Nucleus accumbens (tissue), 56 donors: ENCODE measurements around the gene APBA2.

Experiments
- DNase-seq, 56 donors: peaks; one replicate each; lab custom pipeline; 2025; lab: John Stamatoyannopoulos, UW

The APBA2 gene

DNA sequence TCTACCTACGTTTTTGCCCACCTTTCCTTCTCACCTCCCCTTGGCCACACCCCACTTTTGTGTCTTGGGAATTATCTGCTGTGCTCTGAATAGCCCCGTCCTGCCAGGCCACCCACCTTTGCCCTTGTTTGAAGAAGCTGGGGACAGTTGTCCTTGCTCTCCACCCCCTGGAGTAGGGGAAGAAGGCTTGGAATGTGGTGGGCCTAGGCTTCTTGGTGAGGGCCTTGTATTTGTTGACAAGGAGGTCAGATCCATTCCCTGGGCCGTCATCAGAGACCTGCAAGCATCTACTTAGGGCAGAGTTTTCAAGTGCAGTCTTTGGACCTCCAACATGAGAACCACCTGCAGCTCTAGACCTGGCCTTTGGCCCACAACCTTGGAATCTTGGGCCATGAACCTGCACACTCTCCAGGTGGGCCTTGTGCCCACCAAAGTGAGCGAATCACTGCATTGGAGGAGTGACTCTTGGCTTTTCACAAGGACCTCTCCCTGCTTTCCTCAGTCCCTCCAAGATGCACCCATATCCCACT lies 160.6 kb downstream of the APBA2 start:
- DNase-seq = no peak

DNA sequence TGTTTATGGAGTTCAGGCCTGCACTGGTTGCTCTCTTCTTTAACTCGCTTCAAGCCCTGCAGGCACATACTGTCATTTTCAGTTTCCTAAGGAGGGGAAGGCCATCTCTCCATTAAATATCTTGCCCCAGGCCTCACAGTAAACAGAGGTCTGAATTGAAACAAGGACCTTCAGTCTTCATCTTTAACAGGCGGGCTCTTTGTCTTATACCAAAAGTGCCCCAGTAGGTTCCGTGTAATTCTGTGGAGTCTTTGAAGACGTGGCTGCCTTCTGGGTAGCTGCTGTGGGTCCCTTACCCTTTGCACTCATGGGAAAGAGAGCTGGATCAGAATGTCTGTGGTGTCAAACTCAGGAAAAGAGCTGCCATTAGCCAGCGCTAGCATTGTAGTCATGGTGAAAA lies 161.2 kb downstream of the APBA2 start:
- no peak for DNase-seq

DNA sequence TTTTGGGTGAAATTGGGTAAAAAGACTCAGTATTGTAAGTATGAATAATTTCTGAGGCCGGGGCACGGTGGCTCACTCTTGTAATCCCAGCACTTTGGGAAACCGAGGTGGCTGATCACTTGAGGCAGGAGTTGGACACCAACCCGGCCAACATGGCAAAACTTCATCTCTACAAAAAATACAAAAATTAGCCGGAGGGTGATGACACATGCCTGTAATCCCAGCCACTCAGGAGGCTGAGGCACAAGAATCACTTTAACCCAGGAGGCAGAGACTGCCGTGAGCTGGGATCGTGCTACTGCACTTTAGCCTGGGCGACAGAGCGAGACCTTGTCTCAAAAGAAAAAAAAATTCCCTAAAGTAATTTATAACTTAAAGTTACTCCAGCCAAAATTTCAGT lies 162.2 kb downstream of the APBA2 start:
- no peak for DNase-seq

DNA sequence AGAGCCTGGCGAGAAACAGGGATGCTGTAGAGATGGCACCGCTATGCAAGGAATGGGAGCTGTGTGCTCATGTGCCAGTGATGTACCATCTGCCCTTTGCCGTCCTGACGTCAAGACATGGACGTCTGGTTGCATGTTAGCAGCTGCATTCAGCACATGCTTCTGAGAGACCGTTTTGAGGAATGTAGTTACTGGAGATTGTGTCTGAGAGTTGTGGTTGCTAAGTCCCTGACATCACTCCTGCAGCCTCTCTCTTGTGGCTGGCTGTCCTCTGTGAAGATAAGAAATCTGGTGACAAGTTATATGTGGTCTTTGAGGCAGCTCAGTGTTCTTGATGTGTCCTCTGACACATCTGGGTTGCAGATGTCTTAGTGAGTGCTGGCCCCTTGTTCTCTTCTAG lies 165.1 kb downstream of the APBA2 start:
- no peak for DNase-seq

DNA sequence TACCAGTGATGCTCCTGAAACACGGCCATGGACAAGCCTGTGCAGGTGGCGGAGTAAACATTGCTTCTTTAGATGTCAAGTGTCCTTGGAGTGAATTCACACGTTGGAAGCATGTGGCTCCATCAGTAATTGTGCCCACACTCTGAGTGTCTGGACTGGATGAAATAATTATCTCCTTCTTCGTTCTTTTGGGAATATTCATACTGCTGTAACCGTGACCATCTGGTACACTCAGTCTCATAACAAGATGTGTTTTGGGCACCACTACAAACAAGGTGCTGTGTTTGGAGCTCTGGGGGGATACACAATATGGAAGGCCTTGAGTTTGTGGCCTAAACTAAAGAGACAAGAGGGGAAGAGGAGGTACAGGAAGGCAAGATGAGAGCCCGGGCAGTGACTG lies 165.6 kb downstream of the APBA2 start:
- no peak for DNase-seq

DNA sequence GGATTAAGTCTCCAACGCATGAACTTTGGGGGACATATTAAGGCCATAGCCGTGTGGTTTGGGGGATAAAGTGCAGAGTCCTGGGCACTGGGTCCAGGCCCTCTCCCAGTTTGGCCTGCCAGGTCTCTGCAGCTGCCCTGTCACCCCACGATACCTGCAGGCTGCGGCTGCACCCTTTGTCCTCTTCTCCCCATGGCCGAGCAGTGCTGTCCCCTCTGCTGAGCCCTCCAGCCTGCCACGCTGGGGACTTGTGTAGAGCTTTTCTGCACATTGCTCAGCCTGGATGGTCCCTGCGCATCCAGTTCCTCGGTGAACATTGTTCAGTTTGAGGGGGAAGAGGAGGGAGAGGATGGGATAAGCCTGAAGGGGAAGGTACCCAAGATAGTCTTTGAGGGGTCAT lies 167.2 kb downstream of the APBA2 start:
- DNase-seq = no peak

DNA sequence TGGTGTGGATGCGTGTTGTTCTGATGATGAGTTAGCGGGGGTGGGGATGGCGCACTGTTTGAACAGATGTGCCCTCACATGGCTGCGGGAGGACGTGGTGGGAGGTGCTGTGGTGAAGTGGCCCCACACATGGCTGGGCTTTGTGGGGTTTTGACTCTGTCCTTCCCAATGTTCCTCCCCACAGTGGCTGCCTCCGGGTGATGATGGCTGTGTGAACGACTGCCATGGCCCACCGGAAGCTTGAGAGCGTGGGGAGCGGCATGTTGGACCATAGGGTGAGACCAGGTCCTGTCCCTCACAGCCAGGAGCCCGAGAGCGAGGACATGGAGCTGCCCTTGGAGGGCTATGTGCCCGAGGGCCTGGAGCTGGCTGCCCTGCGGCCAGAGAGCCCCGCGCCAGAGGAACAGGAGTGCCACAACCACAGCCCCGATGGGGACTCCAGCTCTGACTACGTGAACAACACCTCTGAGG lies 167.9 kb downstream of the APBA2 start:
- DNase-seq = no peak

DNA sequence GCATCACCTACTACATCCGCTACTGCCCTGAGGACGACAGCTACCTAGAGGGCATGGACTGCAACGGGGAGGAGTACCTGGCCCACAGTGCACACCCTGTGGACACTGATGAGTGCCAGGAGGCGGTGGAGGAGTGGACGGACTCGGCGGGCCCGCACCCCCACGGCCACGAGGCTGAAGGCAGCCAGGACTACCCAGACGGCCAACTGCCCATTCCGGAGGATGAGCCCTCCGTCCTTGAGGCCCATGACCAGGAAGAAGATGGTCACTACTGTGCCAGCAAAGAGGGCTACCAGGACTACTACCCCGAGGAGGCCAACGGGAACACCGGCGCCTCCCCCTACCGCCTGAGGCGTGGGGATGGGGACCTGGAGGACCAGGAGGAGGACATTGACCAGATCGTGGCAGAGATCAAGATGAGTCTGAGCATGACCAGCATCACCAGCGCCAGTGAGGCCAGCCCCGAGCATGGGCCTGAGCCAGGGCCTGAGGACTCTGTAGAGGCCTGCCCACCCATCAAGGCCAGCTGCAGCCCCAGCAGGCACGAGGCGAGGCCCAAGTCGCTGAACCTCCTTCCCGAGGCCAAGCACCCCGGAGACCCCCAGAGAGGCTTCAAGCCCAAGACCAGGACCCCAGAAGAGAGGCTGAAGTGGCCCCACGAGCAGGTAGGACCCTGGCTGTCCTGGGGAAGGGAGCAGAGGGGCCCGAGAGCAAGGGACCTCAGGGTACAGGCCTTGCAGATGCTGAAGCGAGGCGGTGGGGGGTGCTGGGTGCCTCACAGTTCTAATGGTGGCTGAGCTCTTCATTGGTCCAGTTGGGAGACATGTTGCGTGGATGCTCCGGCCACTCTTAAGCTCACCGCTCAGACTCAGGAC lies 168.6 kb downstream of the APBA2 start:
- DNase-seq = no peak

DNA sequence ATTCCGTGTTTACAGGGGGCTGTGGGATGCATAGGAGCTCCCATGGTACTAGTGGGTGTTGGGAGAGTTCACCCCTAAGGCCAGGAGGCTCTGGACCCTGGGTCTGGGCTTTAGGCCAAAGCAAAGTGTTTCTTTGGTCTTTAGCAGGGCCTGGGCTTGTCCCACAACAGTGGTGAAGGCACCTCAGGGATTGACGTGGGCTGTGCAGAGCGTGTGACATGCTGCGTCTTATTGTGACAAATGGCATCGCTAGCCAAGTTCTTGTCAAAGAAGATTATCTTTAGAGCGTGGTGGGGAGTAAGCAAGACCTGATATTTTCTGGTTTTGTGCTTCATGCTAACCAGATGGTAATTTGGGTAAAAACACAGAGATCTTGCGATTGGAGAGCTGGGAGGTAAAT lies 170.1 kb downstream of the APBA2 start:
- DNase-seq = no peak

DNA sequence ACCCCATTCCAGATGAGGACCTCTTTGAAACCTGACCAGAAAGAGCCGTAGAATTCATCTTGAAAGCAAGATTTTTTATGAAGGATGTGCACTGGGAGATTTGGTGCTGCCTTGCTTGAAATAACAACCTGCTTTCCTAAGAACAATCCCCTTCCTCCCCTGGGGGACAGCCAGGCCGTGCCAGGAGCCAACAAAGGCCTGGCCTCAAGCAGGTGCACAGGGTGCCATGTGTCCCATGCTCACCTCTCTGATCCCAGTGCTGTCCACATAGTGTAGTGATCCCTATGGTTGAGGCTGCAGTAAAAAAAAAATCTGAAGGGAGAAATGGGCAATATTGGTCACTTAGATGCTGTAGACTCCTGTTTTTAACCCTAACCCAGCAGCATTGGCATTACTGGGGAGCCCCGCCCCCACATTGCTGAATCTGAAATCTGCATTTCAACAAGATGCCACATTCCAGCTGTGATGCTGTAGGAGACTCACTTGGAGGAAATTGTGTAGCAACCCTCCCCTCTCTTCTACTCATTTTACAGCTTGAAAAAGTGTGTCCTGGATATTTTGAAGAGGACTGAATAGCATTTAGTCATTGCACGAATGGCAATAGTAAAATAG lies 171.2 kb downstream of the APBA2 start:
- no peak for DNase-seq

DNA sequence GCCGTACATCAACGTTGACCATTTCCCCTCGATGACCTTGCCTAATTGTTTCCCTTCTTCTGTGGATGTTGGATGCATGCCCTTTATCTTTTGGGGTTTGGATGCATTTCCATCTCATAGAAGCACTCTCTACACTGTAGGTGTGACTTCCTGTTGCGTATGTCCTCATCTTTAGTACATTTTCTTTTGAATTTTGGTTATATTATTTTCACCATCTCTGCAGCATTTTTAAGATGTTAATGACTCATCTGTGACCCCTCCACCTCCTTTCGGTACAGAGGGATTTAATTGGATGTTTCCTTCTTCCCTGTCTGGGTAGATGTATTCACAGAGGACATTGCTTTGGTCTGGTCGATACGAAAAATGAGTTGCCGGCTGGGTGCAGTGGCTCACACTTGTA lies 172.1 kb downstream of the APBA2 start:
- DNase-seq = no peak

DNA sequence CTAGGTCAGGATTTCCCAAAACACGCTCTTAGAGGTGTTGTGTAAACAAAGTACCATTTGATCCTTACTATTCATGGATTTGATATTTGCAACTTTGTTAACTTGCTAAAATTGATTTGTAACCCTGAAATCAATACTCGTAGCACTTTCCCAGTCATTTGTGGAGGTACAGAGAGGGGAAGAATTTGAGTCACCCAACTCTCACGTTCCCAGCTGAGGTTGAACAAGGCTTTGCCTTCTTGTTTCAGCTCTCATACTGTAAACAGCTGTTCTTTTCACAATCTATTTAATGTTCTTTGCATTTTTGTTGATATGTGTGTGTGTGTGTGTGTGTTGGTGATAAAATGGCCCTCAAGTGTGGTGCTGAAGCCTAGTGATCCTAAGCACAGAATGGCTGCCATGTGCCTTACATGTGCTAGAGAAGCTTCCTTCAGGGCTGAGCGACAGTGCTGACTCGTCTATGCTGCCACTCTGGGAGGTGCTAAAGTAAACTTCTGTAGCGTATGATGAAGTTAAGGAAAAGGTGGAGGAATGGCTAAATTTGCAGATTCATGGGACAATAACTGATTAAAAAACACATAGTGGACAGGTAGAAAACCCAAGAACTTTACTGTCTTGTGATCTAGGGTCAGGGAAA lies 173.2 kb downstream of the APBA2 start:
- DNase-seq = no peak

DNA sequence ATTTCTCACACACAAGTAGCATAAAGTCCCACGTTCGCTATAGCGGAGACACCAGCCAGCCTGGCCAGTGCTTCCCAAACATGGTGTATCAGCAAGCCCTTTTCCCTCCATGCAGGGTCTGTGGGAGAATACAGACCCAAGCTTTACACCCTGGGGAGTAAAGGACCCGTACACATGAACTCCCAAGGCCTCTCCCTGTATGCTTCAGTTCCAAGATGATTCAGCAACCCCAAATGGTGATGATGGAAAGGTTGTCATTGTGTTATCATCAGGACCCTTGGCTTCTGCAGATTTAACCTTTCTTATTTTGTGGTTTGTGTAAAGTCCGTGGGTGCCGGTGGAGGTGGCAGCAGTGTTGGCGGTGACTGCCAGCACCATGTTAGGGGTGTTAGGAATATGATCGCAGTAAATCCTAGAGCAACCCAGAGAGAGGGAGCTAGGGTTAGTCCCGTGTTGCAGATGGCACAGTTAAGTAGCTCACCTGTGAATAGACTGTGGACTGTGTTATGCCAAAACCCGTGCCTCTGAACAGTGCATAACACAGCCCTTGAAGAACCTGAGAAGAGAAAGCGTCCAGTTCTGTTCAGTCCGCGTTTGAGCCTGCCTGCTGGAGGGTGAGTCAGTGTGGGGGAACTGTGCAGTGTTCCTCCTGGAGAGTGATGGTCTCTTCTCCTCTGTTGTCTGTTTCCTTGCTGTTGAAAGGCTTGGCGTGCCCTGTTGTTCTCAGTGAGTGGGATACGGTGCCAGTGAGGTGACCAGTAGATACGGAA lies 174.3 kb downstream of the APBA2 start:
- no peak for DNase-seq

DNA sequence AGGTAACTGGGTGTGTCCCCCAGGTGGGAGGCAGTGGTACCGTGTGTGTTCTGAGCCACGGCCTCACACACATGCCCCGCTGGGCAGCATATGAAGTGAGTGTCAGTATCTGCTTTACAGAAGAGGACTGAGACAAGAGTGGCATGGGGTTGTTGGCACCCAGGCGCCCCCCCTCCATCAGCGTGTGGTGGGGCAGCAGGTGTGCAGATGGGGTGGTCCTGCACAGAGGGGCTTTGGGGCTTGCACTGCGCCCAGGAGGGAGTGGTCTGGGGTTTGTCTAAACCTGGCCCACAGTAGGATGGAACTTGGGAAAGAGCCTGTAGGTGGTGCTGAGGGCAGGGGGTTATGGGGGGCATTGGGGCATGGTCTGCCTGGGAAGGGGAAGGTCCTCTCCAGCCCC lies 176.0 kb downstream of the APBA2 start:
- DNase-seq = no peak

DNA sequence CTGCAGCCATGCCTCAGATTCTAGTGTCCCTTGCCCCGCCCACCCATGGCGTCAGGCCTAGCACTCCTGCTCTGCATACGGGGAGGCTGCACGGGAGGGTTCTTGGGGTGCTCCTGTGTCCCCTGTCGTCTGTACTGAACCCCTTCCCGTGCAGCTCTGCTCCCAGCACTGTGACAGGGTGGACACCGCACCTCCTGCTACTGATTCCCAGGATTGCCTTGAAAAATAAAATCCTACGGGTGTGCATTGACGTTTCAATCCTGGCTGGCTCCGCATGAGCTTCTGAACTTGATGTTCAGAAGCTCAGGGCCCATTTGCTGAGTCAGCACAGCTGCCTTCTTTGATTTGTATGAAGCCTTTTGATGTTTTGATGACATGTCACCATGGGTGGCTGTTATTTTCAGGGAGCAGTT lies 176.4 kb downstream of the APBA2 start:
- DNase-seq = peak in 4 of 56 donors; percentile 33 to 49 (median 42)

DNA sequence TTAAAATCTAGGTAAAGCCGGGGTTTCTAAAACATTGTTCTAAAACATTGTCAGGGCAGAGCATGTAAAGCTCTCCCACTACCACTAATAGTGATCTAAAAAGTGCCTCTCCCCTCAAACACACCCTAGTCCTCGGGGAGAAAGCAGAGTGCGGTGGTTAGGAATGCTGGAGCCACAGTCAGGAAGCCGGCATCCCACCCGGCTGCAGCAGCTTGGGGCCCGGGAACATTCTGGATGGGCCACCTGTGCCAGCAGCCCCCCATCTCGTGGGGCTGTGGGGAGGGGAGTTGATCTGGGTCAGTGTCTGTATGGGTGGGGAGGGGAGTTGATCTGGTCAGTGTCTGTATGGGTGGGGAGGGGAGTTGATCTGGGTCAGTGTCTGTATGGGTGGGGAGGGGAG lies 176.9 kb downstream of the APBA2 start:
- no peak for DNase-seq

DNA sequence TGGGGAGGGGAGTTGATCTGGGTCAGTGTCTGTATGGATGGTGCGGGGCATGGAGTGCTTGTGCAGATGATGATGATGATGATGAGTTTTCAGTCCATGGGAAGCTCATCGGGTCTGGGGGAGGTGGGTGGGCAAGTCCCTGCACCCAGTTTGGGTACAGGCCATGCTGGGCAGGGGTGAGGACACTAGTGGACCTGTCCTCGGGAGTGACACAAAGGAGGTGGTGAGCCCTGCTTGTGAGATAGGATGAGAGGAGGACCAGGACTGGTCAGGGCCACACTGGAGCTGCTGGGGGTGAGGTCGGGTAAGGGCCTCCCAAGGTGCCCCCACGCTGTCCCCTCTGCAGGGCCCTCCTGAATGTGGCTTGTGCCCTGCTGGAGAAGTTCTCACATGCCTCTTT lies 177.9 kb downstream of the APBA2 start:
- no peak for DNase-seq

DNA sequence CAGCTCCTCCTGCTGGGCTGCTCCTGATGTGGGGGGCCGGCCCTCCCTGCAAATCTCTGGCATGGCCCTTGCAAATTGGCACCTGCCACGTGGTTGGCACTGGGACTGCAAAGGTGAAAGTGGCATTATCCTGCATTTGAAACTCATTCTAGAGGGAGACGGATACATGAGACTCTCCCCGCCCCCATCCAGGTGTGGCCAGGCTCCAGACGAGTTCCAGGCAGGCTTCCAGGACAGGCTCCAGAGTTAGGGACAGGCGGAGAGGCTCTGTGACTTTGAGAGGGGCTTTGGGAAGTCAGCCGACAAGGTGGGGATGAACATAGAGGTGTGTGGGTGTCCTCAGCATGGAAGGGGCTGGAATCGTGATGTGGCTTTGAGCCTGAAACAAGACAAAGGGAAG lies 178.5 kb downstream of the APBA2 start:
- DNase-seq = no peak

DNA sequence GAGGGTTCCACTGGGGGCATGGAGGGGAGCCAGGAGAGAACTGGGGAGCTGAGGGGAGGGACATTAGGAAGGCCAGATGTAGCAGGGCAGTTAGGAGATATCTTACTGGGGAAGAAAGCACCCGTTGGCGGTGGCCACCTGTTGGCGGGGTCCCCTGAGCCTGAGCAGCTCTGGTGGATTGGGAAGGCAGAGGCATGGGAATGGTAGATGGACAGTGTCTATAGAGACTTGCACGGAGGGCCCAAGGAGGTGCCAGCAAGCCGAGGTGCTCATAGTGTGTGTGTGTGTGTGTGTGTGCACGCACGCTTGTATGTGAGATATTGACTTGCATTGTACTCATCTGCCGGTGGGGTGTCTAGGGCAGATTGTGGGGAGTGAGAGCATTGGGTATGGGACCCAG lies 179.0 kb downstream of the APBA2 start:
- DNase-seq = no peak

DNA sequence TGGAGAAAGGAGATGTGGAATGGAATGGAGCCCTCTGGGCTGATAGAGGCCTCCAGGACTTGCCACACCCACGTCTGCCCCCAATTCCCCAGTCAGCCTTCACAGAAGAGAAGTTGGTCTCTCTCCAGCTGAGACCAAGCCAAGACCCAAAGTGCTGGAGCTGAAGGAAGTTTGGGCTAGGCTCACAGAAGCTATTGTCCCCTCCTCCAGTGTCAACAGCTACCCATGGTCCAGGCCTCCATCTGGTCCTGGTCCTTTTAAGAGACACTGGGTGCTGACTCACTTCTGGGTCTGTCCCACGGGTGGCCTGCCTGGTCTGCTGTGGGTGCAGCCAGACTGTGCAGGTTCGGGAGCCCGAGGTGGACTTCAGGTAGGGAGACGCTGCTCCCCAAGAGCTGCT lies 179.8 kb downstream of the APBA2 start:
- peak in 1 of 56 donors; percentile 33 for DNase-seq

DNA sequence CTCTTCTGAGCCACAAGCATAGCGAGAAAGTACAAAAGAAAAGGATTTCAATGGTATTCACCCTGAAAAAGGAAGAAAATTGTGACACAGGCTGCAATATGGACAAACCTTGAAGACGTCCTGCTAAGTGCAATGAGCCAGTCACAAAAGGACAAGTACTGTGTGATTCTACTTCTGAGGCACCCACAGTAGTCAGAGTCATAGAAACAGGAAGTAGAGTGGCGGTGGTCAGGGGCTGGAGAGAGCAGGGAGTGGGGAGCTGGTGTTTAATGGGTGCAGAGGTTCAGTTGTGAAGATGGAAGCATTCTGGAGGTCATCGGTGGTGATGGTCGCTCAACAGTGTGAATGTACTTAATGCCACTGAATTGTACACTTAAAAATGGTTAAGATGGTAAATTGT lies 180.5 kb downstream of the APBA2 start:
- no peak for DNase-seq
